HepG2 (cell line): ENCODE measurements around the gene NAV2.

Source experiments
- BHLHE40 ChIP-seq: IDR thresholded peaks from 2 replicates; pipeline ENCODE4 v1.6.1; 2011; ENCODE audit warnings: low read length, improper control_type of control experiment
- CTCF ChIP-seq: sonication (generic); formaldehyde crosslinking; IDR thresholded peaks from 2 replicates; pipeline ENCODE4 v1.5.0; 2020; ENCODE audit warnings: mild to moderate bottlenecking, missing genetic modification reagents, moderate library complexity
- EZH2 ChIP-seq: conservative IDR thresholded peaks from 2 replicates; pipeline ENCODE4 v1.6.1; 2012; ENCODE audit warnings: mild to moderate bottlenecking, low read depth, low read length, moderate library complexity
- FIP1L1 ChIP-seq: fragments of 200-400 bp; formaldehyde crosslinking; IDR thresholded peaks from 2 replicates; pipeline ENCODE4 v1.6.1; 2018; ENCODE audit warnings: low read depth, mild to moderate bottlenecking, low read length, moderate library complexity, borderline replicate concordance; ENCODE audit not compliant: insufficient read depth
- IRF2 ChIP-seq: IDR thresholded peaks from 2 replicates; pipeline ENCODE4 v1.6.1; 2018; ENCODE audit warnings: missing genetic modification reagents, missing compliant biosample characterization
- NR2C2 ChIP-seq: sonication (generic); formaldehyde crosslinking; IDR thresholded peaks from 2 replicates; pipeline ENCODE4 v1.4.0; 2020; ENCODE audit warnings: missing genetic modification reagents, mild to moderate bottlenecking, moderate library complexity, borderline replicate concordance
- PAX8 ChIP-seq: sonication (generic); formaldehyde crosslinking; IDR thresholded peaks from 2 replicates; pipeline ENCODE4 v1.8.0; 2022; ENCODE audit warnings: mild to moderate bottlenecking, missing genetic modification reagents, borderline replicate concordance
- PBX2 ChIP-seq: IDR thresholded peaks from 2 replicates; pipeline ENCODE4 v1.6.1; 2016; ENCODE audit warnings: control low read depth
- ZNF331 ChIP-seq: sonication (generic); formaldehyde crosslinking; IDR thresholded peaks from 2 replicates; pipeline ENCODE4 v1.4.0; 2020; ENCODE audit warnings: missing genetic modification reagents
- ZNF510 ChIP-seq: sonication (generic); formaldehyde crosslinking; IDR thresholded peaks from 2 replicates; pipeline ENCODE4 v1.4.0; 2020; ENCODE audit warnings: low read depth, mild to moderate bottlenecking, missing genetic modification reagents
- ZNF558 ChIP-seq: sonication (generic); formaldehyde crosslinking; IDR thresholded peaks from 2 replicates; pipeline ENCODE4 v1.9.0; 2022; ENCODE audit warnings: mild to moderate bottlenecking, missing genetic modification reagents, borderline replicate concordance
- ZNF747 ChIP-seq: sonication (generic); formaldehyde crosslinking; IDR thresholded peaks from 2 replicates; pipeline ENCODE4 v1.8.1; 2023; ENCODE audit warnings: missing genetic modification reagents, mild to moderate bottlenecking, borderline replicate concordance
- ZNF839 ChIP-seq: sonication (generic); formaldehyde crosslinking; IDR thresholded peaks from 2 replicates; pipeline ENCODE4 v1.4.0; 2020; ENCODE audit warnings: missing genetic modification reagents, mild to moderate bottlenecking, borderline replicate concordance

GRCh38 chr11:20021771-20022362 lies 309.2 kb downstream of the NAV2 start:
- TF ChIP-seq CTCF (CRISPR knock-in tag) (no peak), PAX8 (no peak), FIP1L1 (no peak), PBX2 (CRISPR knock-in tag) (no peak), NR2C2 (CRISPR knock-in tag) (no peak), ZNF510 (CRISPR knock-in tag) (no peak), EZH2 (no peak), ZNF747 (CRISPR knock-in tag) (no peak), ZNF331 (CRISPR knock-in tag) (no peak), ZNF558 (no peak), IRF2 (CRISPR knock-in tag) (no peak; the same call in 1 of the 2 replicates), ZNF839 (CRISPR knock-in tag) (no peak), BHLHE40 (no peak)
